Measurements from ENCODE around the gene SETDB1.

SETDB1 gene

GRCh38 chr1:150944856-150945255 is 18.7 kb downstream of the SETDB1 start:
- no peak for DNase-seq

- DNase-seq, result no peak
Measured at GRCh38 chr1:150954708-150955107, 28.5 kb downstream of the SETDB1 start.

GRCh38 chr1:150955280-150955679 is 29.1 kb downstream of the SETDB1 start:
- DNase-seq, result no peak

- no peak for DNase-seq
Measured at GRCh38 chr1:150957666-150958065, 31.5 kb downstream of the SETDB1 start.

GRCh38 chr1:150960646-150961045 is 34.5 kb downstream of the SETDB1 start:
- no peak for DNase-seq

GRCh38 chr1:150961756-150962155 is 35.6 kb downstream of the SETDB1 start:
- no peak for DNase-seq

- no peak for DNase-seq
Measured at GRCh38 chr1:150963321-150964163, 37.4 kb downstream of the SETDB1 start.

- no peak for DNase-seq
Measured at GRCh38 chr1:150964164-150964489, 38.0 kb downstream of the SETDB1 start.

- DNase-seq, result no peak
Measured at GRCh38 chr1:150965605-150966004, 39.4 kb downstream of the SETDB1 start.

GRCh38 chr1:150966011-150966410 is 39.8 kb downstream of the SETDB1 start:
- DNase-seq, result no peak

GRCh38 chr1:150967936-150968335 is 41.8 kb downstream of the SETDB1 start:
- no peak for DNase-seq

- no peak for DNase-seq
Measured at GRCh38 chr1:150968491-150968890, 42.3 kb downstream of the SETDB1 start.

- DNase-seq, result no peak
Measured at GRCh38 chr1:150969626-150970025, 43.5 kb downstream of the SETDB1 start.

GRCh38 chr1:150970808-150971582 is 44.8 kb downstream of the SETDB1 start:
- DNase-seq, result no peak

GRCh38 chr1:150971583-150972416 is 45.6 kb downstream of the SETDB1 start:
- DNase-seq, result no peak

GRCh38 chr1:150972417-150972940 is 46.3 kb downstream of the SETDB1 start:
- DNase-seq, result no peak

- DNase-seq, result no peak
Measured at GRCh38 chr1:150973258-150973835, 47.2 kb downstream of the SETDB1 start.

- DNase-seq, result peak; percentile 22 to 32
Measured at GRCh38 chr1:150973836-150974579, 47.8 kb downstream of the SETDB1 start.

GRCh38 chr1:150974580-150975478 is 48.7 kb downstream of the SETDB1 start, which contains the start of gene CERS2:
Gene CERS2 (minus strand): TSS chr1:150974835. CDS start chr1:150969090, 5,745 bp downstream.
- DNase-seq, result peak; percentile 81 to 83

GRCh38 chr1:150976401-150976821 is 50.2 kb downstream of the SETDB1 start:
- DNase-seq, result no peak

Measured in CD4-positive, alpha-beta T cell treated with Interleukin-1 beta for 1 hour (primary cell).